Measurements from ENCODE around the gene C2CD4D.
"Not testable (repeated sequence)": the region's sequence is repeated elsewhere in the genome, so short reads cannot be mapped to it uniquely, and the experiment has no call there.

Gene C2CD4D

DNA sequence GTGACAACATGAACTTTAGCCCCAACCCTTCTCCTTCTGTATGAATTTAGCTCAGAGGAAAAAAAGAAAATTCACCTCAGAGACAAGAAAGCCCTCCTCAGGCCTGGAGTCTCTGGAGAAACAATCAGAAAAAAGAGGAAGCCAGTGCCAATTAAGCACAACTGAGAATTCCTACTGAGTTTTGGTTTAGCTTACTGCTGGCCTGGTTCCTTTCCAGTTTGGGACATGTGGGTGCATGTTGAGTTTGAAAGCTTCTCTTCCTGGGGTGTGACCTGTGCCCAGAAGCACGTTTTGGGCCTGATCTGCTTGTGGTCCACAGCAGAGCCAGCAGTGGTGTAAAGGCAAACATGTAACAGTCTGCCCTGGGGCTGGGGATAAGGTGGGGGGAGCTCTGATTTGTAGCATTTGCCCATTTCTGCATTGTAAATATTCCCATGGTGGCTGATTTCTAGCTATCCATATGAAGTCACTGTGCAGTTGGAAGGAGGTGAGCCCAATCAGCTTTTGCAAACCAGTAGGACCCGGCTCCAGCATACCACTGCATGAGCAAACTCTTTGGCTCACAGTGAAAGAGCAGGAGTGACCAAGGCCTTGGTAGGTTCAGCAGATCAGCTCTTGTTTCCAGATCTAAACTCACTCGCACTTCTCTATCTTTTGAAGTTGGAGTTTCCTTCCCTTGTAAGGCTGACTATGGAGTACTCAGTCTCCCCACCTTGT is 18.6 kb upstream of the C2CD4D start:
- no peak for DNase-seq

DNA sequence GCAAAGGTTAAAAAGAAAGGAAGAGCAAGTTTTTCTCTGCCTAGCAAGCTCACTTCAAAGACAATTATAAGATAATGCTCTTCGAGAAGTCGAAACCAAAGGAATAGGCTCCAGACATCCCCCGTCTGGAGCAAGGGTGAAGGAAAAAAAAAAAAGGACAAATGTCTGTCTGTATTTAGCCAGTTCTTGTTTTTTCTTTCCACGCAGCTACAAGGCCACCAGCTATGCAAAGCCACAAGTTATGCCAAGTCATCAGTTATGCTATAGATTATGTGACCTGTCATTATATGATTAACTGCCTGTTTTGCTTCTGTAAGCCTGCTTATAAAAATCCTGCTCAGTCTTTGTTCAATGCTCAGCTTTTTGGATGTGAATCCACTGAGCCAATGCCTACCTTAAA is 16.3 kb upstream of the C2CD4D start:
- DNase-seq, result no peak

DNA sequence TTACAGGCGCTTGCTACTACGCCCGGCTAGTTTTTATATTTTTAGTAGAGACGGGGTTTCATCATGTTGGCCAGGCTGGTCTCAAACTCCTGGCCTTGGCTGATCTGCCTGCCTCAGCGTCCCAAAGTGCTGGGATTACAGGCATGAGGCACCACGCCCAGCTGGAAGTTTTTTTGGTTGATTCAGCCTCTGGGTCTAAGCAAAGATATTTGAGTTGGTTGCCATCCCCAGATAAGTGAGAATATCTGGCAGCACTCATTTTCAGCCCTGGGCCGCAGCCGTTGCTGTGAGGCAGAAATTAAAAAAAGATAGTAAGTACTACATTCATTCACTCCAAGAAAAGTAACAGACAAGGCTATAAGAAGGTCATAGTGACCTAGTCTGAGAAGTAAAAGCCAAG is 15.9 kb upstream of the C2CD4D start:
- DNase-seq, result not testable (repeated sequence)

DNA sequence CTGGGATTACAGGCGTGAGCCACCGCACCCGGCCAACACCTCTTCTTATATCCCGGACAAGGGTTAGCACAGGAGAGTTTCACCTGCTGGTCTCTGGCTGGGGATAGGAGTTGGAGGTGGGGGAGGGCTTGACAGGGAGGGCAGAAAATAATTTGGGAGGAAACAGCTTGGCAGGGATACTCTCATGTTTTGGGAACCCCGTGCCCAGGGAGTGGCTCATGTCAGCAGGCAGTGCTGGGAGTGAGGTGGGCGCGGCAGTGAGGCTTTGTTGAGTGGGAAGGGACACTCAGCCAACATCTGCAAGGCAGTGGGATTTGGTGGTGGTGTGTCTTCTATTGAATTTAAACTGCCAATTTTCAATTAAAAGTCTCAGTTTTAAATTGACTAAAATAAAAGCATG is 15.0 kb upstream of the C2CD4D start:
- DNase-seq, result no peak

DNA sequence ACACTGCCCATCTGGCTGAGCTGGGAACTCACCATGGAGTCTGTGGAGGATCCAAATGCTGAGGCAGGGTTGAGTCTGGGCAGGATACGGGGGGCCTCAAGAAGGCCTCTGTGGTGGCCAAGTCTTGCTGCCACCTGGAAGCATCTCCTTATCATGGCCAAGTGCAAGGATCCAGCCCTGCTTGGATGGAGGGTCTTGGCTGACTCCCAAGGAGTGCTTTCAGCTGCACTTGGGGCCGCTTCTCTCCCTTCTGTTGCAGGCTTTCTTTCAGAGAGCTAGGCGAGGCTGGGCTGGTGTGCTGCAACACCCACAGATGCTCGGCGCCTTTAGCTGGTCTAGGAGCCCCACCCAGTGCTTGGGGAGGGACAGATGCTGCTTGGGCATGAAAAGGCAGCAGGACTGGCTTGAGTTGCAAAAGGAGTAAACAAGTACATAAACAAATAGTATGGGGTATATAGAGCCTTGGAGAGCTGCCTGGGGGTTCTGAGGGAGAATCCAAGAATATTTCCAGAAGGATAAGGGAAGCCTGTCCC is 13.9 kb upstream of the C2CD4D start, which contains the start of gene THEM5:
TSS of gene THEM5 (minus strand) at position 302 of the 533 bp plus-strand sequence. CDS start at position 155, 147 bp downstream.
- DNase-seq, result no peak

DNA sequence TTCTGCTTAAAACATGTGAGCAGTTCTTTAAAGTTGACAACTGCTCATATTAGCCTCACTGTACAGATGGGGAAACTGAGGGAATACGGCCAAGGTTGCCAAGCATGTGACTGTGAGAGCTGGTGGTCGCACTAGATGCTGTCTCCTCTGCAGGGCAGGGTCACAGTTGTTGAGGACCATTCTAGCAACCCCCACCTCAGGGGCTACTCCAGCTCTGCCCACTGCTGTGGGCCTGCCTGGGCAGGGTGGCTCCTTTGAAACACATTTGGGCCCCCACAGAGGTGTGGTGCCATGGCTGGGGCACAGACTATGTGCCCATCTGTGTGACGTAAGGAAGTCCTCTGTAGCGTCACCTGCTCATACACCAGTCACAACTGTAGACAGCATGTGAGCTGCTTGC is 13.1 kb upstream of the C2CD4D start:
- no peak for DNase-seq

DNA sequence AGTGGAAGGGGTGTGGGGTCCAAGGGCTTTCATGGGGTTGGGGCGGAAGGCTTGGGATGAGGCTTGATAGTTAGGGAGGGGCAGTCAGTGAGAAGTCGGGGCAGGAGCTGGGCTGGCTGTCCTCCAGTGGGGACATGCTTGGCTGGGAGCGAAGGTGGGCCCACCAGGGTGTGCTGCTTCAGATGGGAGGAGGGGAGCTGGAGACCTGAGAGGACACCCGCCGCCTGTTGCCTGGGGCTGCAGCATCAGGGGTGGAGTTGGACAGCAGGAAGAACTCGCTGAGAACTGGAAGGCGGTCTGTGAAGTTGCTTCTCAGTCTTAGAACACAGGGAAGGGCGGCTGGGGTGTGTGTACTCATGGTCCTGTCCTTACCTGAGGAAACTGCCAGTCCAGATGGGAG is 12.3 kb upstream of the C2CD4D start:
- no peak for DNase-seq

DNA sequence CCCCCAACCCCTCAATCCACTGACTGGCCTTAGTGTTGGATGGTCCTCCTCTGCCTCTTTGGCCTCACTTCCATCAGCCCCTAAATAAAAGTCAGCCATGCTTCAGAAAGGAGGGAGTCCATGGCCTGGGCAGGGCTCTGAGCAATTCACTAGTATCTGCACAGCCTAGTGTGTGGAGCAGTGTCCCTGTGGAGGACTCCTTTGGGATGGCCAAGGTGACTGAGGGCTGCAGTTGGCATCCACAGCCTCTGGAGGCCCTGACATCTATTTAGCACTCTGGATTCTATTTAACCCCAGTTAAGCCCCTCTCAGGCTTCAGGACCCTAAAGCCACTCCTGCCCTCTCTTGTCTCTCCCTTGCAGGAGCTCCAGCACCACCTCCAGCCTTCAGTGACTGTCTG is 10.3 kb upstream of the C2CD4D start:
- DNase-seq, result no peak

DNA sequence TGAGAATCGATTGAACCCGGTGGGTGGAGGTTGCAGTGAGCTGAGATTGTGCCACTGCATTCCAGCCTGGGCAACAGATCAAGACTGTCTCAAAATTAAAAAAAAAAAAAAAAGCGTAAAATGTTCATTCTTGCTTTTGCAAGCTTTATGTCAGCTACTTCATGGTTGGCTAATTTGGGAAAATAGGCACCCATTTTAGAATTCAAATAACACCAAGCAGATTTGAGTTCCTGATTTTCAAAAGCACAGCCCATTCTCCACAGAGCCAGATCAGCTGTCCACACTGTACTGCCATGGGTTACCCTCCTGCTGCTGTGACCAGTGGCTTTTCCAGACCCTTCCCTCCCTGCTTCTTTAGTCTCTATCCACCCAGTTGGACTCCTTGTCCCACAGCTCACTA is 9.5 kb upstream of the C2CD4D start:
- DNase-seq, result no peak

DNA sequence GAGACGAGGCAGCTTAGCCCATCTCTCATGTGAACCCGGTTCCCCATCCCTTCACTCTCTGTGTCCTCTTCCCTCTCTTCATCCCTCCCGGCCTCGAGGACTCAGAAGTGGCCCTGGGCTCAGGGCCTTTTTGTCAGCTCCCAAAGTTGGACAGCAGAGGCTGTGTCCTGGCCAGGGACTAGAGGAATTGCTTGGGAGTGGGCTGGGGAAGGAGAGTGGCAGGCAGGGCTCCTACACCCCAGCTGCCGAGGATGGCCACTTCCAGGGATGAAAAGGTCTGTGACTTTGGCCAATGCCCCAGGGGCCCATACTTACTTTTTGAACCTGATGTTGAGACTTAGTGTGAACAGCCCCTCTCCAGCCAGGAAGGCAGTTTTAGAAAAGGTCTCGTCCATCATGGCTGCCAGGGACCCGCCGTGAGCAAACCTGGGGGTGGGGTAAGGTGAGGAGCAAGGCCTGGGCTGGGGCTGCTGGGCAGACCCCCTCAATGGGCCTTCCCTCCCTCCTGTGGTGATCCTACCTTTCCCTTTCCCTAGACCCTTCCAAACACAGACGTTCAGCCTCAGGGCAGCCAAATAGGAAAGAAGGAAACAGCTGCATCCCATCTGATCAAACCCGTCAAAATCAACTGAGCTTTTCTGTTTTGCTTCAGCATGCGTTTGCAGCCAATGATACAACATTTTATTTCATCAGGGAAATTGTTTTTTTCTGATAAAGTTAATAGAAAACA is 8.4 kb upstream of the C2CD4D start:
- no peak for DNase-seq

DNA sequence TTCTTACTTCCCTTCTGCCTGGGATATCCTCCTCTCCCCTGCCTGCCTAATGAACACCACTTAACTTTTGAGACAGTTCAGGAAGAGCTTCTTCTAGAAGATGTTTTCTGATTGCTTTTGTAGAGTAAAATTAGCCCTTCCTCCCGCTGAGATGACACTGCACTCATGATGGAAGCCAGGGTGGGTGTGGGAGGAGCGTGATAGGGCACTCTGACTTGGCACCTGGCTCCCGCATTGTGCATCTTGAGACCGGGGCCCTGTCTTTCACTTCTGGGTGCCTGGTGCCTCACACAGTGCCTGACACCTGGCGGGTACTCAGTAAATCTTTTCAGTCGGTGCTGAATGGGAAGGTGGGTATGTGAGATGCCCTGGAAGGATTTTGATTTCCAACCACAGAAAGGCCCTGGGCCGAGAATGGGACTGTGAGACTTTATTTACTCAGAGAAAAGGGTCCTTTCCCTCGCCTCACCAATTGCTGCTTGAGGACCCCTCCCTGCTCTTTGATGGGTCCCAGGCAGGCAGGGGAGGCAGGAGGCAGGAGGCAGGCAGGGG is 7.1 kb upstream of the C2CD4D start:
- peak; percentile 51 for DNase-seq

DNA sequence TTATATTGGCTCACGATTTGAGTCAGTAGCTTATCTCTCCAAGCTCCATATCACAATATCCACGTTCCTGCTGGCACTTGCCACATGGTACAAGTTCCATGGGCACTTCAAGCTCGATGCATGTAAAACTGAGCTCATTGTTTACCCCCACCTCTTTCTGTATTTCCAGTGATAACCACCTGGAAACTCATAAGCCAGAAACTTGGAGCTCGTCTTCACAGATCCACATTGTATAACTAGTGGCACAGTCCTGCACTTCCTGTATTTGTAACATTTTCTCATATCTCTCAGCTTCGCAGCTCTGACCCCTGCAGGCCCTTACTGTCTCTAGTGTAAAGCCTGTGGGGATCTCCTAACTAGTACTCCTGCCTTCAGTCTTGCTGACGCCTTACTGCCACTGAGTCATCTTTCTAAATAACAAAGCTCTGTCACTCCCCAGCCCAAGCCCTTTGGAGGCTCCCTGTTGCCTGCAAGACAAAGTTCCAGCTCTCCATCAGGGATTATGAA is 6.5 kb upstream of the C2CD4D start:
- DNase-seq, result peak; percentile 79

DNA sequence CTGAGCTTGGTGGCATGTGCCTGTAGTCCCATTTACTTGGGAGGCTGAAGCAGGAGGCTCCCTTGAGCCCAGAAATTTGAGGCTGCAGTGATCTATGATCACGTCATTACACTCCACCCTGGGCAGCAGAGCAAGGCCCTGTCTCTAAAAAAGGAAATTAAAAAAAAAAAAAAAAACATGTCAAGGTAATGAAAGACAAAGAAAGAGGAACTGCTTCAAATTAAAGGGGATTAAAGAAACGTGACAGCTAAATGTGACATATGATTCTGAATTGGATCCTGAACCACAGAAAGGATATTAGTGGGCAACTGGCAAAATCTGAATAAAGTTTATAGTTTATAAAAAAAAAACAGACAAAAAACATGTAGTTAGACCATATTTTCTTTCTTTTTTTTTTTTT is 3.8 kb upstream of the C2CD4D start:
- DNase-seq, result no peak

DNA sequence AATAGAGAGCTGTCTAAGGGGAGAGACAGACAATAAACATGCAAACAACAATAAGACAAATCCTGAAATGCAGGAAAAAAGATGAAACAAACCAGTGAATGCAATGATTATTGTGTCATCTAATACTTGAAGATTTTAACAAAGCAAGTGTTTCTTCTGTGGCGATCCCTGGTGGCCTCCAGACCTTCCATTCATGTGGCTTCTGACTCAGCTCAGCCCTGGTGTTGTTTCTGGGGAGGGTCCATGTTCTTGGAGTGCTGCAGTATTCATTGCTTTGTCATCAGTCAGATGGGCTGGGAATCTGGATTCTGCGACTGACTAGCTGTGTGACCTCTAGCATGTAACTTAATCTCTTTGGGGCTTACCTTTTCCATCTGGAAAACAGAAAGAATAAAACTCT is 1.5 kb upstream of the C2CD4D start:
- DNase-seq, result no peak

DNA sequence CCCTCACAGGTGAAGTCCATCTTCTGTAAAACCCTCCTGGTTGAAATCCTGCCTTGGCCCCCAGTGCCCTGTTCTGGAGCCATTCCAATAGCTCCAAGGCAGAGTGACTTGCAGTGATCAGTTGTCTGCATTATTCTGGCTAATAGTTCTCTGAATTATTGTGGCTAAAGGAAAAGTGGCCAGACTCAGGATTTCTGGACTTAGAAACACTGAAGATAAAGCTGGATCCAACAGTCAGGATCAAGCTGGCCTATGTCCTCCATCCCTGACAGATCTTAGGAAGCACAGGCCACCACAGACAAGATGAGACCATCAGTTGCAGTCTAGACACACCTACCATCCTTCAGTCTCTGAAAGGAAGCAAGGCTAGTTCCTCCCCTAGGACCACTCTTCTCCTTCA is 801 bp upstream of the C2CD4D start:
- no peak for DNase-seq

DNA sequence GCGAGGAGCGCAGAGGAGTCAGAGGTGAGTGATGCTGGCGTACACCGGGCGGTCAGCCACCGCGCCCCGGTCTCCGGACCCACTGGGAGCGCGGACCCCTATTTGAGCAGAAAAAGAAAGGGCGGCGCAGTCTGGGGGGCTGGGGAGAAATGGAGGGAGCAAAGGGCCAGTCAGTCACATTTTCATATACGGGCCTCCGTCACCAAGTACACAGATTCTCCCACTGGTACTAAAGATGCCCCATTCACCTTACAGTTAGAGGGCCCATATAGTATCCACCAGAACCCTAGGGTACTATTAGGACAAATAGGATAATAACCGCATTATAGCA is 573 bp downstream of the C2CD4D start:
- DNase-seq, result no peak

DNA sequence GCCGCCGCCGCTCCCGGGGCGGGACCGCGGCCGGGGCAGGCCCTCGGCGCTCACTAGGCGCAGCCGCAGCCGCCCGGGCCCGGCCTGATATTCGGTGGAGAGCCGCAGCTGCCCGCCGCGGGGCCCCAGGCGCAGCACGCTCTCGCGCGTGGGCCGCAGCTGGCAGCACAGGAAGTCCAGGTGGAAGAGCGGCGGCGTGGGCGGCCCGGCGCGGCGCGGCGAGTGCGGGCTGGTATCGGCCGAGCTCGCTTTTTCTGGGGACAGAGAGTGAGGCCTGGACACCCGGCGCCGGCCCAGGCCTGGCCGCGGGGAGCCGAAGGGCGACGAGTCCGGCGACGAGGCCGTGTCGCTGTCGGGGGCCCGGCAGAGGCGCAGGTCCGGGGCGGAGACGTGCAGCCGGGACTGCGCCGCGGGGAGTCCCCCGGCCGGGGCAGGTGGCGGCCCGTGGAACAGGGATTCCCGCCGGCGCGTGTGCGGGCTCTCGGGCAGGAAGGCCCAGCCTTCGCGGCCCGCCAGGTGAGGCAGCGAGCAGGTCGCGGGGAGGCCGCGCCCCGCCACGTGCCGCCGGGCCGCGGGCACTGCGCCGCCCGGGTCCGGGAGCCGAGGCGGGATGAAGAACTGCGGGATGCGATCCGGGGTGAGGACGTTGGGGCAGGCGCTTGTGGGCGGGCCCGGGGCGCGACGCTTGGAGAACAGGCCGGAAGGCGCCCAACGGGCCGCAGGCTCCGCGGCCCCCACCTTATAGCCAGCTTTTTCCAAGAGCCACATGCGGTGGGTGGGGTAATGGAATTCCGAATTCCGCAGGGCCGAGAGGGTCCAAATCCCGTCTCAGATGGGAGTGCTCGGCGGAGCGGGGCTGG is 1.2 kb downstream of the C2CD4D start:
- peak; percentile 56 for DNase-seq

DNA sequence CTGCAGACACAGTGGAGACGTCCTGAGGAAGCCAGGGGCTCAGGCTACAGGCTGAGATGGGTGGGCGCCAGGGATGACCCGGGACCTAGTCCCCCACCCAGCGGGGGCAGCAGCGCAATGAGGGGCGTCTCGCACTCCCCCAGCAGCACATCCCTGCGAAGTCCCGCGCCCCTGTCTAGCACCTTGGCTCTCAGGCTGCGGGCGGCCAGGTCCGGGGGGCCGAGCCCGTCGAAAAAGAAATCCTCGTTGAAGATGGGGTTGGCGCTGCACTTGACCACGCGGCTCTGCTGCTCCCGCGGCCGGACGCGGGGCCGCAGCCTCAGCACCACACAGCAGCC is 1.8 kb downstream of the C2CD4D start:
- no peak for DNase-seq

DNA sequence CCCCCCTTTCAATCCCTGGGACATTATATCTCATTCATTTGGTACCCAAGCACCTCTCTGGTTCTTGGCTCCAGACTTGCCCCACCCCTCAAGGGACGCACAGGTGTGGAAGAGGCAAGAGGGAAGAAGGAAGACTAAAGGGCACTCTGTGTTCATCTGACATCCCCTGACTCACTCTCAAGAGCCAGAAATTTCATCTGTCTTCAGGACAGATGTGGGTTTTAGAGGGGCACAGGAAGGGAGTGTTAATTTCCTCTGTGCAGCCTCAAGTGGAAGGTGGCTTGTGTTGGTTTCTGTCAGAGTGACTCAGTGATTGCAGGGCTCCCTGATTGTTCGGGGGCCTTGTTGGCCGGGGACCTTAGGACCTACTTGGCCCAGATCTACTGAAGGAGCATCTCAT is 2.4 kb downstream of the C2CD4D start:
- DNase-seq, result peak; percentile 76

DNA sequence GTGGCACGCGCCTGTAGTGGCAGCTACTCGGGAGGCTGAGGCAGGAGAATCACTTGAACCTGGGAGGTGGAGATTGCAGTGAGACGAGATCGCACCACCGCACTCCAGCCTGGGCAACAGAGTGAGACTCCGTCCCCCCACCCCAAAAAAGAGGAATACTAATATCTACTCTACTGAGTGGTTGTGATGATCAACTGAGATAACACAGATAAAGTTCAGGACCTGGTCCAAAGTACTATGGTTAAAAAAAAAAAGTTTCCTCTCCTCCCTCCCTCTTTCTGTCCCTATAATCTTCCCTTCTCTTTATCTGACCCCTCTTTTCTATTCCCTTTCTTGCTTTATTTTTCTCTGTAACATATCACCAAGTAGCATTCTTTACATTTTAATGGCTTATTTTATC is 4.0 kb downstream of the C2CD4D start:
- DNase-seq, result no peak

DNA sequence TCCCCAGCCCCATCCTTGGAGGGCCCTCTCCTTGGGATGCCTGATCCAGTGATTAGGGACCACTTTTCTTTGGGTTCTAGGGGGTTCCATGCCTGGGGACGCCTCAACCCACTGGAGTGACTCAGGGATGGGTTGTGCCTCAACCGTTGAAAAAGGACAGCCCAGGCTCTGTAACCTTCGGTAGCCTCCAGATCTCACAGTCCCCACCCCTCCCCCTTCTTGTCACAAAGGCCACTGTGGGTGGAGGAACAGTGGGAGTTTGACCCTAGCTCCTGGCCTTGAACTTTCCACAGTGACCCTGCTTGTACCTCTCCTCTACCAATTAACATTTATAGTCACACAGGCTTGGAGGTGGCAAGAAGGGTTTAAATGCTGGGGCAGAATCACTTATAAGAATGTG is 5.4 kb downstream of the C2CD4D start:
- no peak for DNase-seq

DNA sequence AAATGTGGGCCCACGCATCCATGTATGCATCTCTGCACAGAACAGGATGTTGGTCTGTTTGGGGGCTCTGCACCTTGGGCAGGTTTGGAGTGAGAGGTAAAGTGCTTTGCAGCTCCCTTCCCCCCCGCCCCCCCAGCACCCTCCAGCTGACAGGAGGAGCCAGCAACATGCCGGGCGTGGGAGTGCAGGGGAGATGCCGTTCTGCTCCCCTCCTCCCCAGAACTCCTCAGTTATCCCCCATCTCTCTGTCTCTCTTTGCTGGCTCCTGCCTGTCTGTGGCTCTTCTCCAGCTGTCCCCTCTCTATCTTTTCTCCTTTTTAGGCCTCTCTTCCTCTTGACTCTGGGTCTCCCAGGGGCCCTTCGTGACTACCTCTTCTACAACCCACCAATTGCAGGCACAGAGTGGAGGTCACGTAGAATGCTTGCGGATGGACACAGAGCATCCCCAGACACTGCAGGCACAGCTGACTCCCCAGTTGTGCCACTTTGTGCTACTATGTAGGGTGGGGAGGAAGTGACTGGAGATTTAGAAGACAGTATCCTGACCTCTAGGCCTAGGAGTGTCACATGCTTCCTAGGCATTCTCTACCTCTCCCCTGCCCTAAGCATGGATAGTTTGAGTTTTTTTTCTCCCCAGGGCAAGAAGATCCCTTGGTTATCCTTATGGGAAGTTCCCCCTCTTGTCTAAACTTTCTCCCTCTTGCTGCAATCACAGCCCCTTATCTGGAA is 6.3 kb downstream of the C2CD4D start:
- DNase-seq, result no peak
